ENCODE results near the gene PDZD2.

DNA sequence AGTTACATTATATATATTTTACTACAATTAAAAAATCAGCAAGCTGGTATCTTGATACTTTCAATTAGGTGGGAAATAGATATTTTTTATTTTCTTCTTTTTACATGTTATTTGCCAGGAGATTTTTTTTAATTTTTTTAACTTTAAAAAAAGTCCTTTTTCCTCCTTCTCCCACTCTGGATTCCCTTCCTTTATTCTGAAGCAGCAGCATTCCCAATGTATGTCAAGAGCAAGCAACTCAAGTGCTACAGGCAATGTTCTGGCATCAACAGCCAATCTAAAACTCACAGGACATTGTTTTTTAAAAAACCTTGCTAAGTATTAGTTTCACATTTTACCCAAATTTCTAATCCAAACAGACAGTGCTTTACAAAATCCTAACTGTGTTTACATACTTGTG, 493.8 kb downstream of the PDZD2 start:
- TF ChIP-seq, protein P1, sequence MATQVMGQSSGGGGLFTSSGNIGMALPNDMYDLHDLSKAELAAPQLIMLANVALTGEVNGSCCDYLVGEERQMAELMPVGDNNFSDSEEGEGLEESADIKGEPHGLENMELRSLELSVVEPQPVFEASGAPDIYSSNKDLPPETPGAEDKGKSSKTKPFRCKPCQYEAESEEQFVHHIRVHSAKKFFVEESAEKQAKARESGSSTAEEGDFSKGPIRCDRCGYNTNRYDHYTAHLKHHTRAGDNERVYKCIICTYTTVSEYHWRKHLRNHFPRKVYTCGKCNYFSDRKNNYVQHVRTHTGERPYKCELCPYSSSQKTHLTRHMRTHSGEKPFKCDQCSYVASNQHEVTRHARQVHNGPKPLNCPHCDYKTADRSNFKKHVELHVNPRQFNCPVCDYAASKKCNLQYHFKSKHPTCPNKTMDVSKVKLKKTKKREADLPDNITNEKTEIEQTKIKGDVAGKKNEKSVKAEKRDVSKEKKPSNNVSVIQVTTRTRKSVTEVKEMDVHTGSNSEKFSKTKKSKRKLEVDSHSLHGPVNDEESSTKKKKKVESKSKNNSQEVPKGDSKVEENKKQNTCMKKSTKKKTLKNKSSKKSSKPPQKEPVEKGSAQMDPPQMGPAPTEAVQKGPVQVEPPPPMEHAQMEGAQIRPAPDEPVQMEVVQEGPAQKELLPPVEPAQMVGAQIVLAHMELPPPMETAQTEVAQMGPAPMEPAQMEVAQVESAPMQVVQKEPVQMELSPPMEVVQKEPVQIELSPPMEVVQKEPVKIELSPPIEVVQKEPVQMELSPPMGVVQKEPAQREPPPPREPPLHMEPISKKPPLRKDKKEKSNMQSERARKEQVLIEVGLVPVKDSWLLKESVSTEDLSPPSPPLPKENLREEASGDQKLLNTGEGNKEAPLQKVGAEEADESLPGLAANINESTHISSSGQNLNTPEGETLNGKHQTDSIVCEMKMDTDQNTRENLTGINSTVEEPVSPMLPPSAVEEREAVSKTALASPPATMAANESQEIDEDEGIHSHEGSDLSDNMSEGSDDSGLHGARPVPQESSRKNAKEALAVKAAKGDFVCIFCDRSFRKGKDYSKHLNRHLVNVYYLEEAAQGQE (IDR thresholded peaks at IDR 0.05; ENCODE audit: borderline replicate concordance), result no peak
- TF ChIP-seq RAD21 (conservative IDR thresholded peaks at IDR 0.05) (no peak), SMC3 (conservative IDR thresholded peaks at IDR 0.05; ENCODE audit: poor library complexity) (no peak)
